HEK293T (cell line): ENCODE results near the gene COMTD1.
"Not testable (repeated sequence)": the region's sequence is repeated elsewhere in the genome, so short reads cannot be mapped to it uniquely, and the experiment has no call there.

Experiments used
- CTCF ChIA-PET: fragments of 350-600 bp; formaldehyde crosslinking; extraction: SDS; loops from one replicate; lab custom pipeline; 2021; ENCODE audit warnings: antibody characterized with exemption, inconsistent platforms; lab: Yijun Ruan, JAX
- POLR2A ChIA-PET: fragments of 350-600 bp; formaldehyde crosslinking; extraction: SDS; loops from one replicate; lab custom pipeline; 2020; ENCODE audit warnings: antibody characterized with exemption, inconsistent platforms; lab: Yijun Ruan, JAX
- DNase-seq: peaks from one replicate; pipeline ENCODE4 v3.0.0; 2012; ENCODE audit warnings: mixed read lengths; ENCODE audit errors: extremely low spot score
- ARNT ChIP-seq: fragments of 450-650 bp; IDR thresholded peaks from 2 replicates; pipeline ENCODE4 v1.6.1; 2017; ENCODE audit warnings: mild to moderate bottlenecking
- BHLHE40 ChIP-seq: fragments of 450-650 bp; IDR thresholded peaks from 2 replicates; pipeline ENCODE4 v1.6.1; 2016; ENCODE audit warnings: mild to moderate bottlenecking, moderate library complexity, borderline replicate concordance
- CTBP1 ChIP-seq: fragments of 450-650 bp; IDR thresholded peaks from 2 replicates; pipeline ENCODE4 v1.6.1; 2016; ENCODE audit warnings: borderline replicate concordance
- ELF4 ChIP-seq: fragments of 450-650 bp; IDR thresholded peaks from 2 replicates; pipeline ENCODE4 v1.6.1; 2017; ENCODE audit warnings: antibody characterized with exemption
- FOXA1 ChIP-seq: fragments of 450-650 bp; IDR thresholded peaks from 2 replicates; pipeline ENCODE4 v1.6.1; 2016; ENCODE audit warnings: mild to moderate bottlenecking
- FOXK2 ChIP-seq: fragments of 450-650 bp; IDR thresholded peaks from 2 replicates; pipeline ENCODE4 v1.6.1; 2016; ENCODE audit warnings: mild to moderate bottlenecking
- FOXM1 ChIP-seq: fragments of 450-650 bp; IDR thresholded peaks from 2 replicates; pipeline ENCODE4 v1.6.1; 2017; ENCODE audit warnings: mild to moderate bottlenecking, borderline replicate concordance
- HDGF ChIP-seq: fragments of 450-650 bp; IDR thresholded peaks from 2 replicates; pipeline ENCODE4 v1.6.1; 2017; ENCODE audit warnings: antibody characterized with exemption, borderline replicate concordance
- L3MBTL2 ChIP-seq: fragments of 450-650 bp; conservative IDR thresholded peaks from 2 replicates; pipeline ENCODE4 v1.6.1; 2016; ENCODE audit warnings: mild to moderate bottlenecking
- LEF1 ChIP-seq: fragments of 450-650 bp; IDR thresholded peaks from 2 replicates; pipeline ENCODE4 v1.6.1; 2017; ENCODE audit warnings: mild to moderate bottlenecking, borderline replicate concordance
- NFRKB ChIP-seq: fragments of 450-650 bp; IDR thresholded peaks from 2 replicates; pipeline ENCODE4 v1.6.1; 2016; ENCODE audit warnings: mild to moderate bottlenecking, moderate library complexity
- PKNOX1 ChIP-seq: fragments of 450-650 bp; IDR thresholded peaks from 2 replicates; pipeline ENCODE4 v1.6.1; 2016
- SP1 ChIP-seq: fragments of 450-650 bp; IDR thresholded peaks from 2 replicates; pipeline ENCODE4 v1.6.1; 2017
- SUZ12 ChIP-seq: fragments of 450-650 bp; IDR thresholded peaks from 2 replicates; pipeline ENCODE4 v1.6.1; 2016; ENCODE audit warnings: mild to moderate bottlenecking
- TARDBP ChIP-seq: fragments of 450-650 bp; IDR thresholded peaks from 2 replicates; pipeline ENCODE4 v1.6.1; 2016
- ZNF384 ChIP-seq: fragments of 450-650 bp; IDR thresholded peaks from 2 replicates; pipeline ENCODE4 v1.6.1; 2016

Gene COMTD1

GRCh38 chr10:75197906-75198305 is 37.9 kb downstream of the COMTD1 start:
- TF ChIP-seq ELF4 (no peak), FOXK2 (no peak), SUZ12 (no peak), NFRKB (no peak)
- ChIA-PET CTCF (interaction anchor here (0.6 kb wide), 1 partner anchor 88 kb away, joined by 3 read pairs; no protein-coding TSS in a partner anchor), POLR2A (no interaction called here)
- DNase-seq: no peak

GRCh38 chr10:75197066-75197465 is 38.7 kb downstream of the COMTD1 start:
- no peak for DNase-seq
- TF ChIP-seq HDGF (no peak), ARNT (no peak)
- POLR2A ChIA-PET: no interaction called here
- CTCF ChIA-PET: no interaction called here

- TF ChIP-seq L3MBTL2: no peak
- no peak for TF ChIP-seq ARNT
- TF ChIP-seq SP1: no peak
- no peak for TF ChIP-seq FOXM1
- no peak for TF ChIP-seq SUZ12
- TF ChIP-seq NFRKB: no peak
- no peak for TF ChIP-seq PKNOX1
- TF ChIP-seq ZNF384: no peak
- no peak for TF ChIP-seq FOXK2
- TF ChIP-seq TARDBP: no peak
- TF ChIP-seq HDGF: no peak
- no peak for TF ChIP-seq ELF4
- TF ChIP-seq FOXA1: no peak
- no peak for TF ChIP-seq CTBP1
- no peak for TF ChIP-seq BHLHE40
- no peak for TF ChIP-seq LEF1
- CTCF ChIA-PET: no interaction called here
- DNase-seq: no peak
- POLR2A ChIA-PET: interaction anchor here (1.4 kb wide), 1 partner anchor 10 kb away, joined by 3 read pairs; no protein-coding TSS in a partner anchor
Measured at GRCh38 chr10:75195035-75195763, 40.6 kb downstream of the COMTD1 start.

- ChIA-PET CTCF (interaction anchor here (0.9 kb wide), 1 partner anchor 13 kb away, joined by 5 read pairs; no protein-coding TSS in a partner anchor), POLR2A (interaction anchor here (1.4 kb wide), 1 partner anchor 10 kb away, joined by 3 read pairs; no protein-coding TSS in a partner anchor)
- not testable (repeated sequence) for DNase-seq
Measured at GRCh38 chr10:75194625-75195024, 41.1 kb downstream of the COMTD1 start.

- ChIA-PET CTCF (no interaction called here), POLR2A (no interaction called here)
- TF ChIP-seq ARNT: no peak
- TF ChIP-seq FOXA1: no peak
- TF ChIP-seq ZNF384: no peak
- TF ChIP-seq FOXM1: no peak
- no peak for TF ChIP-seq ELF4
- TF ChIP-seq NFRKB: no peak
- no peak for TF ChIP-seq L3MBTL2
- no peak for DNase-seq
Measured at GRCh38 chr10:75191821-75192568, 43.8 kb downstream of the COMTD1 start.

GRCh38 chr10:75189266-75190096 is 46.3 kb downstream of the COMTD1 start:
- POLR2A ChIA-PET: interaction anchor here (0.7 kb wide), 2 partner anchors 9 to 22 kb away, joined by 3 read pairs; no protein-coding TSS in a partner anchor
- CTCF ChIA-PET: interaction anchor here (0.5 to 1.0 kb wide), 4 partner anchors 11 to 46 kb away, joined by 3 to 4 read pairs (median 4); partner anchors contain the start of gene COMTD1
- TF ChIP-seq CTBP1 (no peak), FOXK2 (no peak), TARDBP (no peak), BHLHE40 (no peak), SP1 (no peak), SUZ12 (no peak), HDGF (no peak), LEF1 (no peak), L3MBTL2 (no peak), FOXA1 (no peak), FOXM1 (no peak), ARNT (no peak), ZNF384 (no peak), ELF4 (no peak)
- no peak for DNase-seq

- CTCF ChIA-PET: interaction anchor here (0.7 to 1.9 kb wide), 8 partner anchors 12 to 77 kb away, joined by 3 to 13 read pairs (median 5); partner anchors contain the start of genes COMTD1 and SAMD8
- not testable (repeated sequence) for DNase-seq
- POLR2A ChIA-PET: interaction anchor here (1.0 kb wide), 2 partner anchors 23 to 107 kb away, joined by 3 to 5 read pairs; no protein-coding TSS in a partner anchor
Measured at GRCh38 chr10:75188522-75188921, 47.2 kb downstream of the COMTD1 start.
